Stimulated activated CD8-positive, alpha-beta memory T cell treated with anti-CD3 and anti-CD28 coated beads, Interleukin-7, amount 100 ng/mL, for 1 hour (primary cell): ENCODE data around the gene DLG3.
"Not testable (repeated sequence)": the region's sequence is repeated elsewhere in the genome, so short reads cannot be mapped to it uniquely, and the experiment has no call there.

Source experiments
- DNase-seq, 2 donors: peaks; one replicate each; pipeline ENCODE4 v3.0.0-alpha.2; 2020; ENCODE audit warnings: low read depth in 2 of 2

The DLG3 gene

DNA sequence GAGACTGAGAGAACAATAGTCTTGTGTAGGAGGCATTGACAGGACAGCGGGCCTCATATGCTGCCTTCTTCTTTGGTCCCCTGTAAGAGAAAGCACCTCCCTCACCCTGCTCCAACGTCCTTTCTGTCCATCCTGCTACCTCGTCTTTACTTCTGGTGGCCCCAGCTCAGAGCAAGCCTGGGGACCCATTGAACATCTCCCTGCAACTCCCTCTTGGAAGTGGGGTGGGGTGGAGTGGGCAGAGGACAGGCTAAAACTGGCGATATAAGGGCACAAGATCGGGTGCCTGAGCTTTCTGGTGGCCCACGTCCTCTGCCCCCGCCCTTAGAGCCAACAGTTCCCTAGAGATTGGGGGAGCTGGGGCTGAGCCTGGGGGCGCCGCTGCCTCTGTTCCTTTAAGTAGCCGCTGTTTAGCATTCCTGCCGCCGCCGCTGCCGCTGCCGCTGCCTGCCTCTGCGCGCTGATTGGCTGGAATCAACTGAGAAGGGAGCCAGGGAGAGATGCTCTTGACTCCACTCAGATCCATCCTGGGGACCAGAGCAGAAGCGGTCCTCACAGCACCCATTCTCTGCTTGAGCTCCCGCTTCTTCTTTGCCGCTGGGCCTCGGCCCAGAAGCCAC lies at the start of gene DLG3:
TSS of gene DLG3 (plus strand) at position 510 of the 620 bp plus-strand sequence. CDS start 367 bp downstream, outside the sequence.
- DNase-seq: no peak

GRCh38 chrX:70398899-70399298 lies 45.7 kb upstream of the DLG3 start:
- no peak for DNase-seq

- DNase-seq: not testable (repeated sequence)
These were observed 44.5 kb upstream of the DLG3 start for GRCh38 chrX:70400181-70400580.

DNA sequence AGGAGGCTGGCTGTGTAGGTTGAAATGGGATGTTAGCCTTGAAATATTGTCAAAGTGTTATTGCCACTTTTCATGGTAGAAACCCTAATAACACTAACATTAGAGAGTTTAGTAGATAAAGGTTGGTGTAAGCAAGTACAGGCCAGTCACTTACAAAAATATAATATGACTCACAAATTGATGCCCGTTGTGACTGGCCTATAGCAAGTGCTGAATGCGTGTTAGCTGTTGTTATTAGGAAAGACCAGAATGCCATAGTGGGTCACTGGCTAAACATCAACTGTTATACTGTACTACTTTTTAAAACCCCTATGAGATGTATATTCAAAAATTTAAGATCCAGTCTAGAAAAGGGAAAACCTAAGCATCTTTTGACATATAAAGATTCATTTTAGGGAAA lies 41.9 kb upstream of the DLG3 start:
- no peak for DNase-seq

DNA sequence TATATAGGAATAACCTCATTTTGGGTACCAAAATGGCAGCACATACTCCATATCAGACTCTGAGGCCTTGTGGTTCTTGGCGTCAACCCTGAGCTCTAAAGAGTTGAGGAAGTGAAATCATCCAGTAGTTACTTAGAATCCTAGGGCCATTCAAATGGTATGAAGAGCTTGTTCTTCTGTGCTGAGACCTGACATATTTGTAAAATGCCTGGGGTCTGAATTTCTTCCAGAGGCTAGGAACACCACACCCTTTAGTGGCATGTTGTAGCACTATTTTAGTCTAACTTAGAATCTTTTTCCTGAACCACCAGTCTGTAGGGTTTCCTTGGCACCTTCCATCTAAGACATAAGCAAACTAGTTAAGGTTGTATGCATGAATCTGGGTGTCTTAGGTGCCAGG lies 39.6 kb upstream of the DLG3 start:
- no peak for DNase-seq

GRCh38 chrX:70410921-70411320 lies 33.7 kb upstream of the DLG3 start:
- DNase-seq: no peak

GRCh38 chrX:70411475-70411874 lies 33.2 kb upstream of the DLG3 start:
- no peak for DNase-seq

- DNase-seq: no peak
These were observed 23.0 kb upstream of the DLG3 start for GRCh38 chrX:70421618-70422017.

- no peak for DNase-seq
These were observed 21.7 kb upstream of the DLG3 start, which contains the start of gene GDPD2 for GRCh38 chrX:70422851-70423341. Gene GDPD2 (plus strand): TSS chrX:70423314. CDS start chrX:70424985, 1,671 bp downstream.

- DNase-seq: no peak
These were observed 20.5 kb upstream of the DLG3 start for GRCh38 chrX:70423936-70424675.

DNA sequence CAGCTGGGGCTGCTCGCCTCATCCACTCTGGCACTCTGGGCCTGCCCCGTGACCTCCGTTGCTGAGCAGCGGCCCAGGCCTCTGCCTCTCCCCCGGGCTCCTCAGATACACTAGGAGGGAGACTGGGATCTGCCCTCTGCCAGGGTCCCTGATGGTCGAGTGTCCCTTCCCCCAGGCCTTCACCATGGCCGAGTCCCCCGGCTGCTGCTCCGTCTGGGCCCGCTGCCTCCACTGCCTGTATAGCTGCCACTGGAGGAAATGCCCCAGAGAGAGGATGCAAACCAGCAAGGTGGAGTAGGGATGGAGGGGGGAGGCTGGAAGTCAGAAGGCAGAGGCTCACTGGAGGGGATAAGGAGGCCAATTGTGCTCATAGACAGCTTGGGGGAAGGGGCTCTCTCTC lies 19.8 kb upstream of the DLG3 start:
- DNase-seq: no peak

DNA sequence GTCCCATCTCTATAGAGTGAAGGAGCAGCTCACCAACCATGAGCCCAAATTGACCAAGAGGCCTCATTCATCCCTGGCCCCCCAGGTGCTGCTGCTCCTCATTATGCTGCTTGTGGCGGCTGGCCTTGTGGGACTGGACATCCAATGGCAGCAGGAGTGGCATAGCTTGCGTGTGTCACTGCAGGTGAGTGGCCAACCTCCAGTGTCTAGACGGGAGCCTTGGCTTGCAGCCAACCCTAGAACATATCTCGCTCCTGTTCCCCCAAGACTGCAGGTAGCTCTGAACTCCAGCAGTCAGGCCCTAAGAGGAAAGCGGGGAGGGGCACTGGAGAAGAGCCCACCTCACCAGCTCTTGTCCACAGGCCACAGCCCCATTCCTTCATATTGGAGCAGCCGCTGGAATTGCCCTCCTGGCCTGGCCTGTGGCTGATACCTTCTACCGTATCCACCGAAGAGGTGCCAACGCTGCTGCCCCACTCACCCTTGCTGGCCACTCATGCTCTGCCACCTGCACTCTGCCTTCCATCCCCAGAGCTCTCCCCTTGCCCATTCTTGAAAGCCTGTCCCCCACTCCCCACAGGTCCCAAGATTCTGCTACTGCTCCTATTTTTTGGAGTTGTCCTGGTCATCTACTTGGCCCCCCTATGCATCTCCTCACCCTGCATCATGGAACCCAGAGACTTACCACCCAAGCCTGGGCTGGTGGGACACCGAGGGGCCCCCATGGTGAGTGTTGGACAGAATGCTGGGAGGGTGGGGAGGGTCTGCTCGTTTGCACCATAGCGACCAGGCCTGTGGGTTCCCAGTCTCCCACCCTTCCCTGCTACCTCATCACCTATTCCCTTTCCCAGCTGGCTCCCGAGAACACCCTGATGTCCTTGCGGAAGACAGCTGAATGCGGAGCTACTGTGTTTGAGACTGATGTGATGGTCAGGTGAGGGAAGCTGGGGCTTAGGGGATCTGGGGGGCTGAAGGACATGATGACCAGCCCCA lies 18.1 kb upstream of the DLG3 start:
- DNase-seq: no peak

DNA sequence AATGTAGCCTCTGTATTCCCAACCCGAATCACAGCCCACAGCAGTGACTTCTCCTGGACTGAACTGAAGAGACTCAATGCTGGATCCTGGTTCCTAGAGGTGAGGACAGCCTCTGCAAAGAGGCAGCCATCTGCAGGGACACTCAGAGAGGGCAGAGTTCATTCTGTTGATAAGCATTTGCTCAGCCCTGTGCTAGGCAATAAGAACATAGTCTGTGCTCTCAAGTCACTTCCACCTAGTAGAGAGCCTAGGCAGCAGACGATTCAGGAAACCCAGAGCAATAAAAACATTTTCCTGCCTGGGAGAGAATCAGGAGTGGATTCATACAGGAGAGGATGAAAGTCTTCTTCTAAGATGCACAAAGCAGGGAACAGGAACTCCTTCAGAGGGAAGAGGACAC lies 17.3 kb upstream of the DLG3 start:
- DNase-seq: no peak

GRCh38 chrX:70429759-70430158 lies 14.9 kb upstream of the DLG3 start:
- DNase-seq: no peak

DNA sequence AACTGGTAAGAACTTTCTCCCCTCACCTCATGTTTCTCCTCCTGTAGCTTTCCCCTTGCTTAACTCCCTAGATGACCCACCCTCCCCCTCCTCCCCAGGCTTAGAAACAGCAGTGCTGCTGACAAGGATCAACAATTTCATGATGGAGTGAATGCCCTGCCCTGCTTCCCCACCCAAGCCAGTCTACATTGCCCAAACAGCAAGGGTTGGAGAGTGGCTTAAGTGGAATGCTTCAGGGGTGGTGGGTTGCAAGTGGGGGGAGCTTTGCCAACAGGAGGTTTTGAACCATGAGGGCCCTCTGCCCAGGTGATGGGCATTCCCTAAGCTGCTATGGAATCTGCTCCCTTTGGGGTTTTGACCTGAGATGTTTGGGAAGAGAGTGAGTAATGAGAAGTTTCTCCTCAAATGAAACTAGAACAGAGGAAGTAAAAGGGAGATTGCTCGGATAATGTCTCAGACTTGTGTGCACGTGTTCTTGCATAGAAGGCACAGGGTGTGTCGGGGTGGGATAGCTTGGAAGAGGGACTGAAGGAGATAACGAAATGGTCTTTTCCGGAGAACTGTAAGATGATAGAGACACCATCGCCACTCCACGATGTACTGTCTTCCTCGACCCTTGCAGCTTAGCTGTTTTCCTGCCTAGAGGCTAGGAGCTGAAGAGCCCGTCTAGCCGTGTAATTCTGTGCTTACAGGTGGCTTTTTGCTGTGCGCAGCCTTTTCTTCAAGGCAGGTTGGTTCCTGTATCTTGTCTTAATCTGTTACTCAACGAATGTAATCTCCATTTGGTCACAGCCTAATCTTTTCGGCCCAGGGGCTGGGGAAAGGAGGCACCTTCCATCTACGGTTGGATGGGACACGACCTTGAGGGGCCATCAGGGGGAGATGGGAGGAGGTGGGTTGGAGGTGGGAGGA lies 11.4 kb upstream of the DLG3 start:
- DNase-seq: no peak

DNA sequence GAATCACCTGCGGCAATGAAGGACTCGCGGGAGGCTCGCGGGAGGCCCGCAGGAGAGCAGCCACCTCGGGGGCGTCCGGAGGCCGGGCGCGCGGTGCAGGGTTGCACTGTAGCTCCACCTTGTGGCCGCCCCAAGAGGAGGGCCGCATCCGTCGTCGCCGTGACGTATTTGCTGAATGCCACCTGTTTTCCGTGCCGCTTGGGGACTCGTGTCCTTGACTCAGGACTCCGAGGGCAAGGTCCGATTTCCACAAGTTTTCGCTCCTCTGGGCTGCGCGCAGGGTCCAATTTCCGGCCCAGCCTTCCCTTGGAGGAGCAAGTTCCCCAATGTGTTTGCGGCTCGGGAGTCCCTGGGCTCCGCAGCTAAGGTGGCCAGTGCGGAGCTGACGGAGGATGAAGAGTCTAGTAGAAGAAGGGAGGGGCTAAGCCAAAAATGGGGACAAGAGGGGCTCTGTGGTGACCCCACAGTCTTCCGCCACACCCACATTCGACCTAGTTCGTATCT lies 10.7 kb upstream of the DLG3 start:
- peak; percentile 40 to 49 for DNase-seq

- DNase-seq: peak in 1 of 2 donors; percentile 32
These were observed 10.2 kb upstream of the DLG3 start for GRCh38 chrX:70434352-70434866.

DNA sequence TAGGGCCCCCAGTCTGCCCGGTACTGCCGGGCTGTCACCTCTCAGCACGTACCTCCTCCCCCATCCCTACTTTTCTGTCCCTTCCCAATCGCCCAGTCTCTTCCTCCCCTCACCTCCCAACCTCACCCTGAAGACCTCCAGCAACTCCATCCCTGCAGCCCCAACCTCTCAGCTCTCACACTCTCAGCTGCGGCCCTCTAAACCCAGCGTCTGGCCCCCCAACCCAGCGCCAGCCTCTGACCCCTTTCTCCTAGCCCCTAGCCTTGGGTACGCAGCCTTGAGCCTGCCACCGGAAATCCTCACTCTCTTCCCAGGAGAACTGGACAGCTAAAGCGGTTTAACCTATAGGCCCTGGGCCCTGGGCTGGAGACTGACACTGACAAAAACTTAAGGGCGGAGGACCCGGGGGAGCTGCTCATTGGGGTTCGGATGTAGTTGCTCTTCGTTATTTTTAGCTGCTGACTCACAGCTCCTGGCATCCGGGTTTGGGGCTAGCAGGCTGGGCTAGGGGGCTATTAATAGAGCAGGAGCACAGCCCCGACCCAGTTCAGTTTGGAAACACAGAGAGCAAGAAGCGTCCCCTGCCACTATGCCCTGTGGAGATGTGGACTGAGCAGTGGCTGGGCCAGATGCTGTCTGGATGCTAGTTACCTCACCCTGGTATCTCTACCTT lies 9.6 kb upstream of the DLG3 start:
- no peak for DNase-seq

DNA sequence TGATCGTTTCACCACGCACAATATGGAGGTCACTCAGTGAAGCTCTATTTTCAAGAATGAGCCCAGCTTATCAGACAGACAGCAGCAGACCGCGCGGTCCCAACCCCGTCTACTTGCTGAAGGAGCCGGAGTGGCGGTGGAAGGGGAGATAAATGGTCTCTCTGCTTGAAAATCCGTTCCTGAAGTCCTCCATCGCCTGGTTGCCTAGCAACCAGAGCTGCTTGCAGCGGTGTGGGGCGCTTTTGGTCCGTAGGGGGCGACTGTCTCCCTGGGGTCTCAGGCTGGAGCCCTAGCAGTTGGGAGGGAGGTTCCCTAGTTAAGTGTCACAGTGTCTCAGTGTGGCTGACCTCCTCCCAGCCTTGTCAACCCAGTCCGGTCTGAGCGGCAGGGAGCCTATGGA lies 8.3 kb upstream of the DLG3 start:
- DNase-seq: no peak

- DNase-seq: no peak
These were observed 7.6 kb upstream of the DLG3 start for GRCh38 chrX:70437011-70437410.
